Measurements from ENCODE around the gene MOB2. TPM values are rescaled to one million over a fixed set of nuclear protein-coding genes. Genes with fewer than 3 reads are reported as not detected.

The MOB2 gene
- total RNA-seq, 1 donor from 2014 or later, result 26.9 TPM

- no peak overlapping the region for H3K4me3 ChIP-seq (ENCODE audit: low read depth, low read length)
- no peak for DNase-seq (ENCODE audit: low read depth)
- no peak for TF ChIP-seq CTCF (conservative IDR thresholded peaks at IDR 0.05; ENCODE audit: low read depth, low read length)
These were observed 38.4 kb downstream of the MOB2 start for GRCh38 chr11:1447845-1448825.

- H3K4me3 ChIP-seq (ENCODE audit: low read depth, low read length), result no peak overlapping the region
- no peak for TF ChIP-seq CTCF (conservative IDR thresholded peaks at IDR 0.05; ENCODE audit: low read depth, low read length)
- no peak for DNase-seq (ENCODE audit: low read depth)
These were observed 40.0 kb downstream of the MOB2 start for GRCh38 chr11:1446623-1447022.

- DNase-seq (ENCODE audit: low read depth), result no peak
- no peak for TF ChIP-seq CTCF (conservative IDR thresholded peaks at IDR 0.05; ENCODE audit: low read depth, low read length)
- no peak overlapping the region for H3K4me3 ChIP-seq (ENCODE audit: low read depth, low read length)
These were observed 40.7 kb downstream of the MOB2 start for GRCh38 chr11:1445741-1446445.

GRCh38 chr11:1444823-1445422 lies 41.7 kb downstream of the MOB2 start:
- TF ChIP-seq CTCF (conservative IDR thresholded peaks at IDR 0.05; ENCODE audit: low read depth, low read length), result no peak
- no peak overlapping the region for H3K4me3 ChIP-seq (ENCODE audit: low read depth, low read length)
- no peak for DNase-seq (ENCODE audit: low read depth)

GRCh38 chr11:1444321-1444720 lies 42.3 kb downstream of the MOB2 start:
- no peak for TF ChIP-seq CTCF (conservative IDR thresholded peaks at IDR 0.05; ENCODE audit: low read depth, low read length)
- H3K4me3 ChIP-seq (ENCODE audit: low read depth, low read length), result no peak overlapping the region
- no peak for DNase-seq (ENCODE audit: low read depth)

- no peak for DNase-seq (ENCODE audit: low read depth)
- no peak overlapping the region for H3K4me3 ChIP-seq (ENCODE audit: low read depth, low read length)
- TF ChIP-seq CTCF (conservative IDR thresholded peaks at IDR 0.05; ENCODE audit: low read depth, low read length), result no peak
These were observed 42.8 kb downstream of the MOB2 start for GRCh38 chr11:1443737-1444136.
